Endothelial cell of umbilical vein (primary cell): ENCODE measurements around the gene PSORS1C1. TPM values are rescaled to one million over a fixed set of nuclear protein-coding genes. Genes with fewer than 3 reads are reported as not detected.

Source experiments
- BruUV-seq: library from RNA; stranded (reverse); fragments of 400-500 nt; replicated peaks from 2 replicates; lab custom pipeline; 2021; lab: Mats Ljungman, UMichigan
- CTCF ChIA-PET: fragments of 300-600, 350-600 bp; sonication (Branson Sonifier 250); formaldehyde crosslinking; loops from one replicate; lab custom pipeline; 2021; ENCODE audit warnings: antibody characterized with exemption, inconsistent platforms; lab: Charles Lee
- POLR2A ChIA-PET: fragments of 300-600, 350-600 bp; sonication (Branson Sonifier 250); formaldehyde crosslinking; loops from one replicate; lab custom pipeline; 2021; ENCODE audit warnings: antibody characterized with exemption, inconsistent platforms; lab: Charles Lee
- DNase-seq: peaks from one replicate; pipeline ENCODE4 v3.0.0-alpha.2; 2011; ENCODE audit warnings: low read depth, low spot score
- FAIRE-seq: peaks from 2 replicates; lab custom pipeline; 2011; peaks lifted over from hg19 to GRCh38; lab: Jason Lieb, UNC
- H2AFZ ChIP-seq: 2 replicates; pipeline ENCODE4 v1.6.0; 2012; ENCODE audit warnings: low read depth, low read length, control low read depth, inconsistent platforms
- H3K27ac ChIP-seq: 2 replicates; pipeline ENCODE4 v1.5.1; 2011; ENCODE audit warnings: low read depth, mild to moderate bottlenecking, control low read depth, low read length, moderate library complexity; ENCODE audit not compliant: insufficient read depth
- H3K27me3 ChIP-seq, 2 experiments: 2 replicates each; pipeline versions ENCODE4 v1.6.0 to v1.6.1; 2011; ENCODE audit warnings: low read length in 2 of 2, mixed read lengths in 1 of 2; ENCODE audit not compliant: control insufficient read depth in 2 of 2, insufficient read depth in 2 of 2
- H3K36me3 ChIP-seq, 2 experiments: 2 replicates in 1 of 2; 3 replicates in 1 of 2; pipeline ENCODE4 v1.5.1; 2011; ENCODE audit warnings: low read length in 2 of 2, mild to moderate bottlenecking in 1 of 2, moderate library complexity in 1 of 2; ENCODE audit not compliant: control insufficient read depth in 2 of 2, insufficient read depth in 2 of 2; ENCODE audit errors: extremely low read depth in 1 of 2
- H3K4me1 ChIP-seq: 3 replicates; pipeline ENCODE4 v1.5.1; 2011; ENCODE audit warnings: mild to moderate bottlenecking, low read length; ENCODE audit not compliant: control insufficient read depth, insufficient read depth; ENCODE audit errors: extremely low read depth
- H3K4me2 ChIP-seq: 2 replicates; pipeline ENCODE4 v1.6.1; 2011; ENCODE audit warnings: low read length, control low read depth, mixed read lengths; ENCODE audit not compliant: insufficient read depth
- H3K4me3 ChIP-seq, 3 experiments: fragments of 200-600 bp in 1 of 3; sonication (generic), shearing (Covaris generic) in 1 of 3; replicated peaks in 1 of 3; 2 replicates each; pipeline ENCODE4 v1.5.1; 2011 to 2016; ENCODE audit warnings: control low read depth in 3 of 3, low read length in 3 of 3, mild to moderate bottlenecking in 2 of 3, inconsistent platforms in 1 of 3, low read depth in 1 of 3, moderate library complexity in 1 of 3; ENCODE audit not compliant: insufficient read depth in 1 of 3
- H3K79me2 ChIP-seq: 2 replicates; pipeline ENCODE4 v1.6.0; 2012; ENCODE audit warnings: low read length, inconsistent platforms; ENCODE audit not compliant: control insufficient read depth, insufficient read depth
- H3K9ac ChIP-seq: replicated peaks from 2 replicates; pipeline ENCODE3; 2011; ENCODE audit warnings: low read length, control low read depth; ENCODE audit not compliant: insufficient read depth; ENCODE audit errors: extremely low read depth
- H3K9me1 ChIP-seq: replicated peaks from 3 replicates; pipeline ENCODE4 v1.6.0; 2011; ENCODE audit warnings: mild to moderate bottlenecking, low read length; ENCODE audit not compliant: control insufficient read depth, insufficient read depth; ENCODE audit errors: extremely low read depth
- H3K9me3 ChIP-seq: replicated peaks from 2 replicates; pipeline ENCODE4 v1.5.1; 2012; ENCODE audit warnings: low read length, inconsistent platforms; ENCODE audit not compliant: control insufficient read depth, insufficient read depth
- H4K20me1 ChIP-seq: replicated peaks from 2 replicates; pipeline ENCODE3; 2011; ENCODE audit warnings: mild to moderate bottlenecking, low read length; ENCODE audit not compliant: control insufficient read depth, insufficient read depth; ENCODE audit errors: extremely low read depth
- CTCF ChIP-seq, 2 donors: IDR thresholded peaks; 1 replicate in 1 of 2; 2 replicates in 1 of 2; pipeline ENCODE4 v1.5.1; 2011; ENCODE audit warnings: low read length in 2 of 2, mild to moderate bottlenecking in 2 of 2, moderate library complexity in 2 of 2, control low read depth in 1 of 2, inconsistent platforms in 1 of 2, low read depth in 1 of 2; ENCODE audit not compliant: insufficient read depth in 1 of 2; ENCODE audit errors: extremely low read depth in 1 of 2
- EZH2 ChIP-seq: IDR thresholded peaks from 2 replicates; pipeline ENCODE4 v1.6.1; 2012; ENCODE audit warnings: borderline replicate concordance, low read depth, mild to moderate bottlenecking, moderate library complexity, low read length, inconsistent platforms; ENCODE audit not compliant: severe bottlenecking
- FOS ChIP-seq: IDR thresholded peaks from 2 replicates; pipeline ENCODE4 v1.6.1; 2011; ENCODE audit warnings: mild to moderate bottlenecking, low read length, moderate library complexity, borderline replicate concordance; ENCODE audit not compliant: insufficient read depth
- GATA2 ChIP-seq: IDR thresholded peaks from 2 replicates; pipeline ENCODE4 v1.7.0; 2011; ENCODE audit warnings: low read depth, mild to moderate bottlenecking, moderate library complexity, mixed read lengths, low read length; ENCODE audit not compliant: insufficient read length, insufficient read depth
- JUN ChIP-seq: IDR thresholded peaks from 2 replicates; pipeline ENCODE4 v1.6.1; 2011; ENCODE audit warnings: borderline replicate concordance, low read depth; ENCODE audit not compliant: insufficient read length, insufficient read depth
- MAX ChIP-seq: IDR thresholded peaks from 2 replicates; pipeline ENCODE4 v1.6.1; 2011; ENCODE audit not compliant: insufficient read depth, insufficient read length
- MYC ChIP-seq: IDR thresholded peaks from one replicate; pipeline ENCODE4 v1.6.1; 2011; ENCODE audit warnings: mild to moderate bottlenecking, low read depth, low read length
- POLR2A ChIP-seq: IDR thresholded peaks from 2 replicates; pipeline ENCODE4 v1.6.1; 2012; ENCODE audit warnings: low read depth, mild to moderate bottlenecking, control low read depth, low read length
- POLR2AphosphoS5 ChIP-seq: IDR thresholded peaks from 2 replicates; pipeline ENCODE4 v1.6.1; 2012; ENCODE audit warnings: low read depth, mild to moderate bottlenecking, control low read depth, low read length, moderate library complexity; ENCODE audit not compliant: insufficient read depth
- dilution Hi-C: fragments of 300-500 bp; cut with MboI; formaldehyde crosslinking; loops from one replicate; pipeline ENCODE4 v1.15.0; 2019; ENCODE audit warnings: low sequenced_read_pairs; ENCODE audit not compliant: extremely low pct_ligation_motif_present
- intact Hi-C: fragments of 100-400 bp; cut with micrococcal nuclease; formaldehyde crosslinking; loops from one replicate; pipeline ENCODE4 v1.10.0; 2022
- polyA plus RNA-seq, 4 experiments: library from polyadenylated mRNA; depleted of rRNA in 3 of 4; stranded (reverse) in 3 of 4; unstranded in 1 of 4; fragments of >200 nt; gene quantifications; 2 replicates each; pipeline versions ENCODE4 v1.2.1 to v1.2.3, GENCODE V29; 2011 to 2012; ENCODE audit warnings: missing spikeins in 1 of 4
- total RNA-seq: library from RNA; stranded (reverse); gene quantifications from 2 replicates; pipeline ENCODE4 v1.2.3, GENCODE V29; 2021

The PSORS1C1 gene
- total and polyA plus RNA-seq, 2 donors (not counting 3 experiments of a cell fraction or from before 2014, with no cell fraction given), result 1.1 to 13.2 TPM

GRCh38 chr6:31161216-31162126, 46.9 kb downstream of the PSORS1C1 start:
- CTCF ChIA-PET, result no interaction called here
- no peaks in the 10 kb centered on the region for H3K27me3 ChIP-seq
- intact Hi-C loops, result no loop called here
- no peak for FAIRE-seq
- TF ChIP-seq EZH2 (no peak), MYC (no peak), POLR2AphosphoS5 (no peak)
- no peaks in the 10 kb centered on the region for H3K36me3 ChIP-seq
- BruUV-seq, result no TSS peak
- H3K4me3 ChIP-seq, result no peak overlapping the region
- H3K9ac ChIP-seq, result no peak overlapping the region
- peaks cover 15% of the 10 kb centered on the region for H3K79me2 ChIP-seq
- no peak overlapping the region for H2AFZ ChIP-seq
- POLR2A ChIA-PET, result interaction anchor here (0.7 kb wide), 1 partner anchor 25 kb away, joined by 4 read pairs; no protein-coding TSS in a partner anchor
- no peaks in the 10 kb centered on the region for H3K9me3 ChIP-seq
- dilution Hi-C loops, result no loop called here
- no peak overlapping the region for H3K4me2 ChIP-seq
- peaks cover 12% of the 10 kb centered on the region for H3K4me1 ChIP-seq
- no peaks in the 10 kb centered on the region for H4K20me1 ChIP-seq
- no peak overlapping the region for H3K27ac ChIP-seq
- no peaks in the 10 kb centered on the region for H3K9me1 ChIP-seq
- DNase-seq, result no peak

GRCh38 chr6:31162463-31163165, 48.0 kb downstream of the PSORS1C1 start:
- no peak overlapping the region for H3K27ac ChIP-seq
- no peak for TF ChIP-seq POLR2AphosphoS5
- TF ChIP-seq POLR2A, result no peak
- no peak for TF ChIP-seq MAX
- no peak for TF ChIP-seq GATA2
- no peak for TF ChIP-seq MYC
- TF ChIP-seq JUN, result no peak
- TF ChIP-seq CTCF (IDR thresholded peaks at IDR 0.05; ENCODE audit: extremely low read depth in 1 of 2, insufficient read depth in 1 of 2, low read depth in 1 of 2, low read length in 2 of 2), result no peak
- TF ChIP-seq EZH2, result no peak
- no peak for TF ChIP-seq FOS
- H3K27me3 ChIP-seq, result no peaks in the 10 kb centered on the region
- H3K9me1 ChIP-seq, result no peaks in the 10 kb centered on the region
- no peak overlapping the region for H3K9ac ChIP-seq
- H4K20me1 ChIP-seq, result no peaks in the 10 kb centered on the region
- H3K4me2 ChIP-seq, result no peak overlapping the region
- H3K36me3 ChIP-seq, result no peaks in the 10 kb centered on the region
- H2AFZ ChIP-seq, result no peak overlapping the region
- no peaks in the 10 kb centered on the region for H3K9me3 ChIP-seq
- H3K4me3 ChIP-seq, result no peak overlapping the region
- peaks cover 15% of the 10 kb centered on the region for H3K79me2 ChIP-seq
- POLR2A ChIA-PET, result no interaction called here
- BruUV-seq, result no TSS peak
- CTCF ChIA-PET, result no interaction called here
- intact Hi-C loops, result no loop called here
- FAIRE-seq (no peak), DNase-seq (no peak)
- dilution Hi-C loops, result no loop called here
- peaks cover 12% of the 10 kb centered on the region for H3K4me1 ChIP-seq
